ENCODE data around the gene KDR.

The KDR gene

GRCh38 chr4:55098456-55099204 is 26.8 kb downstream of the KDR start:
- no peaks in the 10 kb centered on the region for H4K20me1 ChIP-seq (ENCODE audit: insufficient read depth, low read length)
- TF ChIP-seq, protein P1, sequence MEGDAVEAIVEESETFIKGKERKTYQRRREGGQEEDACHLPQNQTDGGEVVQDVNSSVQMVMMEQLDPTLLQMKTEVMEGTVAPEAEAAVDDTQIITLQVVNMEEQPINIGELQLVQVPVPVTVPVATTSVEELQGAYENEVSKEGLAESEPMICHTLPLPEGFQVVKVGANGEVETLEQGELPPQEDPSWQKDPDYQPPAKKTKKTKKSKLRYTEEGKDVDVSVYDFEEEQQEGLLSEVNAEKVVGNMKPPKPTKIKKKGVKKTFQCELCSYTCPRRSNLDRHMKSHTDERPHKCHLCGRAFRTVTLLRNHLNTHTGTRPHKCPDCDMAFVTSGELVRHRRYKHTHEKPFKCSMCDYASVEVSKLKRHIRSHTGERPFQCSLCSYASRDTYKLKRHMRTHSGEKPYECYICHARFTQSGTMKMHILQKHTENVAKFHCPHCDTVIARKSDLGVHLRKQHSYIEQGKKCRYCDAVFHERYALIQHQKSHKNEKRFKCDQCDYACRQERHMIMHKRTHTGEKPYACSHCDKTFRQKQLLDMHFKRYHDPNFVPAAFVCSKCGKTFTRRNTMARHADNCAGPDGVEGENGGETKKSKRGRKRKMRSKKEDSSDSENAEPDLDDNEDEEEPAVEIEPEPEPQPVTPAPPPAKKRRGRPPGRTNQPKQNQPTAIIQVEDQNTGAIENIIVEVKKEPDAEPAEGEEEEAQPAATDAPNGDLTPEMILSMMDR (IDR thresholded peaks at IDR 0.05; ENCODE audit: borderline replicate concordance, extremely low read depth, low read length, poor library complexity, severe bottlenecking): no peak
- no peak for TF ChIP-seq EZH2 (IDR thresholded peaks at IDR 0.05; ENCODE audit: borderline replicate concordance, low read depth, low read length, severe bottlenecking)
- no peaks in the 10 kb centered on the region for H3K9me3 ChIP-seq (ENCODE audit: insufficient read depth, low read length, severe bottlenecking)
- DNase-seq (no peak), ATAC-seq (ENCODE audit: insufficient read depth, low read depth) (no peak)
- no peaks in the 10 kb centered on the region for H3K79me2 ChIP-seq (ENCODE audit: insufficient read depth, low read length)
- H3K9ac ChIP-seq (ENCODE audit: low read depth, low read length): no peak overlapping the region
- H3K4me3 ChIP-seq (ENCODE audit: low read depth in 1 of 2, low read length in 2 of 2): no peak overlapping the region
- no peak overlapping the region for H3K4me2 ChIP-seq (ENCODE audit: insufficient read depth, low read length)
- H3K27me3 ChIP-seq (ENCODE audit: insufficient read depth, low read length, poor library complexity): no peaks in the 10 kb centered on the region
- no peak overlapping the region for H2AFZ ChIP-seq (ENCODE audit: low read depth, low read length)
- no peak overlapping the region for H3K27ac ChIP-seq (ENCODE audit: low read length)
- H3K4me1 ChIP-seq (ENCODE audit: insufficient read depth, low read length): no peaks in the 10 kb centered on the region
- no peaks in the 10 kb centered on the region for H3K36me3 ChIP-seq (ENCODE audit: insufficient read depth, low read length)

DNA sequence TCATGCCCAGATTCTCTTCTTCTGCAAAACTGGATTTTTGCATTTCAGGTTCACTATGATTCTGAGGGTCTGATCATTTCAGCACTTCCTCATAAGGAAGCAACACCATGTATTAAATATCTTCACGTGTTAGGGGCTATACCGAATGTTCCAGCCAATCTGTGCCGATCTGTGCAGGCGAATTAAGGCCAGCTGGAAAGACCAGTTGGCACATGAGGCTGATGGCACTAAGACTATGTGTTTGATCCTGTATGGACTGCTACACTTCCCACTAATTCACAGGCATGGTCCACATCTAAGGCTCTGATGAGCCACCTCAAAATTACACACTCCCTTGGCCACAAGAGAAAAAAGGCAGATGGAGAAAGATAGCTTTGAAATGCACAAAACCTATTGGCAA is 28.8 kb downstream of the KDR start:
- H3K27me3 ChIP-seq (ENCODE audit: insufficient read depth, low read length, poor library complexity): no peaks in the 10 kb centered on the region

GRCh38 chr4:55096045-55096444 is 29.4 kb downstream of the KDR start:
- Histone ChIP-seq H3K36me3 (ENCODE audit: insufficient read depth, low read length) (no peaks in the 10 kb centered on the region), H3K4me3 (ENCODE audit: low read depth in 1 of 2, low read length in 2 of 2) (no peak overlapping the region), H3K79me2 (ENCODE audit: insufficient read depth, low read length) (no peaks in the 10 kb centered on the region), H3K27me3 (ENCODE audit: insufficient read depth, low read length, poor library complexity) (no peaks in the 10 kb centered on the region), H3K4me2 (ENCODE audit: insufficient read depth, low read length) (no peak overlapping the region), H2AFZ (ENCODE audit: low read depth, low read length) (no peak overlapping the region), H3K9ac (ENCODE audit: low read depth, low read length) (no peak overlapping the region), H3K4me1 (ENCODE audit: insufficient read depth, low read length) (no peaks in the 10 kb centered on the region), H4K20me1 (ENCODE audit: insufficient read depth, low read length) (no peaks in the 10 kb centered on the region), H3K27ac (ENCODE audit: low read length) (no peak overlapping the region), H3K9me3 (ENCODE audit: insufficient read depth, low read length, severe bottlenecking) (no peaks in the 10 kb centered on the region)
- TF ChIP-seq, protein P1 (IDR thresholded peaks at IDR 0.05; ENCODE audit: borderline replicate concordance, extremely low read depth, low read length, poor library complexity, severe bottlenecking): no peak
- no peak for TF ChIP-seq EZH2 (IDR thresholded peaks at IDR 0.05; ENCODE audit: borderline replicate concordance, low read depth, low read length, severe bottlenecking)
- ATAC-seq (ENCODE audit: insufficient read depth, low read depth): no peak
- DNase-seq: no peak

More for the DNA sequence above, 28.8 kb downstream of the KDR start:
- H2AFZ ChIP-seq (ENCODE audit: low read depth, low read length): no peak overlapping the region
- H3K27ac ChIP-seq (ENCODE audit: low read length): no peak overlapping the region
- no peak overlapping the region for H3K4me2 ChIP-seq (ENCODE audit: insufficient read depth, low read length)
- no peak for DNase-seq
- H4K20me1 ChIP-seq (ENCODE audit: insufficient read depth, low read length): no peaks in the 10 kb centered on the region
- TF ChIP-seq, protein P1 (IDR thresholded peaks at IDR 0.05; ENCODE audit: borderline replicate concordance, extremely low read depth, low read length, poor library complexity, severe bottlenecking): no peak
- no peak for TF ChIP-seq EZH2 (IDR thresholded peaks at IDR 0.05; ENCODE audit: borderline replicate concordance, low read depth, low read length, severe bottlenecking)
- no peaks in the 10 kb centered on the region for H3K9me3 ChIP-seq (ENCODE audit: insufficient read depth, low read length, severe bottlenecking)
- no peaks in the 10 kb centered on the region for H3K36me3 ChIP-seq (ENCODE audit: insufficient read depth, low read length)
- H3K4me3 ChIP-seq (ENCODE audit: low read depth in 1 of 2, low read length in 2 of 2): no peak overlapping the region
- no peak overlapping the region for H3K9ac ChIP-seq (ENCODE audit: low read depth, low read length)
- H3K79me2 ChIP-seq (ENCODE audit: insufficient read depth, low read length): no peaks in the 10 kb centered on the region
- H3K4me1 ChIP-seq (ENCODE audit: insufficient read depth, low read length): no peaks in the 10 kb centered on the region
- no peak for ATAC-seq (ENCODE audit: insufficient read depth, low read depth)

Measured in DND-41 (cell line).